ENCODE data around the gene RIPOR3. TPM values are rescaled to one million over a fixed set of nuclear protein-coding genes. Genes with fewer than 3 reads are reported as not detected.

Gene RIPOR3
- total RNA-seq, 2 donors from 2014 or later: 0.46 to 1.4 TPM

- no peaks in the 10 kb centered on the region for H3K4me1 ChIP-seq (ENCODE audit: control insufficient read depth, insufficient read depth, low read length)
- H3K27me3 Mint-ChIP-seq (ENCODE audit: insufficient read depth): no peaks in the 10 kb centered on the region
These were observed 31.2 kb downstream of the RIPOR3 start for GRCh38 chr20:50659975-50660670.

GRCh38 chr20:50658804-50659380, 32.5 kb downstream of the RIPOR3 start:
- Histone ChIP-seq H3K4me3 (ENCODE audit: low read length) (no peak overlapping the region), H3K9ac (ENCODE audit: extremely low read depth, low read length, poor library complexity, severe bottlenecking) (no peak overlapping the region), H3K4me1 (ENCODE audit: control insufficient read depth, insufficient read depth, low read length) (no peaks in the 10 kb centered on the region), H3K27ac (ENCODE audit: low read depth, low read length) (no peak overlapping the region), H3K9me3 (ENCODE audit: control insufficient read depth, low read length) (no peaks in the 10 kb centered on the region), H3K27me3 (ENCODE audit: control insufficient read depth, insufficient read depth, low read length, poor library complexity, severe bottlenecking) (no peaks in the 10 kb centered on the region), H3K36me3 (ENCODE audit: control insufficient read depth, insufficient read depth, low read length) (no peaks in the 10 kb centered on the region)
- Mint-ChIP-seq H3K27me3 (ENCODE audit: insufficient read depth) (no peaks in the 10 kb centered on the region), H3K36me3 (ENCODE audit: low read depth) (no peaks in the 10 kb centered on the region), H3K4me3 (no peak overlapping the region), H3K27ac (no peak overlapping the region), H3K4me1 (peaks cover 8% of the 10 kb centered on the region), H3K9me3 (no peaks in the 10 kb centered on the region)
- no peak for DNase-seq
- no peak for TF ChIP-seq CTCF (conservative IDR thresholded peaks at IDR 0.05)
- 90 to 100% methylated on average over 5 to 10 of the region's 10 CpGs for WGBS, 2 experiments (ENCODE audit: insufficient coverage in 1 of 2, insufficient read length in 1 of 2)

More at GRCh38 chr20:50659975-50660670, 31.2 kb downstream of the RIPOR3 start:
- Histone ChIP-seq H3K36me3 (ENCODE audit: control insufficient read depth, insufficient read depth, low read length) (no peaks in the 10 kb centered on the region), H3K9ac (ENCODE audit: extremely low read depth, low read length, poor library complexity, severe bottlenecking) (no peak overlapping the region), H3K27ac (ENCODE audit: low read depth, low read length) (no peak overlapping the region), H3K27me3 (ENCODE audit: control insufficient read depth, insufficient read depth, low read length, poor library complexity, severe bottlenecking) (no peaks in the 10 kb centered on the region), H3K9me3 (ENCODE audit: control insufficient read depth, low read length) (no peaks in the 10 kb centered on the region), H3K4me3 (ENCODE audit: low read length) (no peak overlapping the region)
- Mint-ChIP-seq H3K9me3 (no peaks in the 10 kb centered on the region), H3K27ac (no peak overlapping the region), H3K36me3 (ENCODE audit: low read depth) (no peaks in the 10 kb centered on the region), H3K4me3 (no peak overlapping the region), H3K4me1 (peaks cover 8% of the 10 kb centered on the region)
- WGBS, 2 experiments (ENCODE audit: insufficient coverage in 1 of 2, insufficient read length in 1 of 2): 93 to 94% methylated on average over 3 to 6 of the region's 6 CpGs
- no peak for TF ChIP-seq CTCF (conservative IDR thresholded peaks at IDR 0.05)
- DNase-seq: no peak

- Histone ChIP-seq H3K9ac (ENCODE audit: extremely low read depth, low read length, poor library complexity, severe bottlenecking) (no peak overlapping the region), H3K27ac (ENCODE audit: low read depth, low read length) (peak overlapping the region; percentile 14), H3K4me1 (ENCODE audit: control insufficient read depth, insufficient read depth, low read length) (no peaks in the 10 kb centered on the region), H3K9me3 (ENCODE audit: control insufficient read depth, low read length) (no peaks in the 10 kb centered on the region), H3K27me3 (ENCODE audit: control insufficient read depth, insufficient read depth, low read length, poor library complexity, severe bottlenecking) (no peaks in the 10 kb centered on the region), H3K4me3 (ENCODE audit: low read length) (no peak overlapping the region), H3K36me3 (ENCODE audit: control insufficient read depth, insufficient read depth, low read length) (no peaks in the 10 kb centered on the region)
- Mint-ChIP-seq H3K4me1 (peaks cover 2% of the 10 kb centered on the region), H3K4me3 (no peak overlapping the region), H3K36me3 (ENCODE audit: low read depth) (no peaks in the 10 kb centered on the region), H3K27ac (no peak overlapping the region), H3K27me3 (ENCODE audit: insufficient read depth) (no peaks in the 10 kb centered on the region), H3K9me3 (no peaks in the 10 kb centered on the region)
- 89 to 90% methylated on average over 12 to 14 of the region's 16 CpGs for WGBS, 2 experiments (ENCODE audit: insufficient coverage in 1 of 2, insufficient read length in 1 of 2)
- DNase-seq: no peak
- no peak for TF ChIP-seq CTCF (conservative IDR thresholded peaks at IDR 0.05)
These were observed 35.9 kb downstream of the RIPOR3 start for GRCh38 chr20:50655311-50655880.
